ENCODE data around the gene P2RY6. TPM values are rescaled to one million over a fixed set of nuclear protein-coding genes. Genes with fewer than 3 reads are reported as not detected.

P2RY6 gene
- total RNA-seq, 2 donors from 2014 or later = 7.7 to 13.4 TPM

GRCh38 chr11:73234471-73235181 lies 37.5 kb upstream of the P2RY6 start:
- ATAC-seq (ENCODE audit: insufficient number of reproducible peaks, low FRiP score, low read depth) (no peak), DNase-seq (ENCODE audit: low spot score) (no peak)
- no peaks in the 10 kb centered on the region for H3K36me3 ChIP-seq
- H3K9me3 ChIP-seq = no peaks in the 10 kb centered on the region
- H3K4me1 ChIP-seq (ENCODE audit: control insufficient read depth in 1 of 2, low read depth in 2 of 2) = peaks cover 5 to 27% of the 10 kb centered on the region in 2 donors
- H3K27me3 ChIP-seq (replicated peaks; ENCODE audit: insufficient read depth) = no peaks in the 10 kb centered on the region
- no peak overlapping the region for H3K4me3 ChIP-seq
- TF ChIP-seq CTCF (IDR thresholded peaks at IDR 0.05) = no peak
- no peak overlapping the region for H3K27ac ChIP-seq

- TF ChIP-seq CTCF (IDR thresholded peaks at IDR 0.05) = no peak
- no peak overlapping the region for H3K27ac ChIP-seq
- ATAC-seq (ENCODE audit: insufficient number of reproducible peaks, low FRiP score, low read depth) (no peak), DNase-seq (ENCODE audit: low spot score) (no peak)
- H3K4me3 ChIP-seq = no peak overlapping the region
- H3K9me3 ChIP-seq = no peaks in the 10 kb centered on the region
- H3K4me1 ChIP-seq (ENCODE audit: control insufficient read depth in 1 of 2, low read depth in 2 of 2) = peaks cover 7 to 34% of the 10 kb centered on the region in 2 donors
- no peaks in the 10 kb centered on the region for H3K36me3 ChIP-seq
- H3K27me3 ChIP-seq (replicated peaks; ENCODE audit: insufficient read depth) = no peaks in the 10 kb centered on the region
These were observed 36.8 kb upstream of the P2RY6 start for GRCh38 chr11:73235236-73235786.

- no peak for TF ChIP-seq CTCF (IDR thresholded peaks at IDR 0.05)
These were observed 35.9 kb upstream of the P2RY6 start for GRCh38 chr11:73236205-73236765.

GRCh38 chr11:73236854-73237253 lies 35.3 kb upstream of the P2RY6 start:
- ATAC-seq (ENCODE audit: insufficient number of reproducible peaks, low FRiP score, low read depth) = no peak
- TF ChIP-seq CTCF (IDR thresholded peaks at IDR 0.05) = peak; percentile 26
- no peak for DNase-seq (ENCODE audit: low spot score)
- Histone ChIP-seq H3K4me3 (no peak overlapping the region), H3K4me1 (ENCODE audit: control insufficient read depth in 1 of 2, low read depth in 2 of 2) (peaks cover 7 to 44% of the 10 kb centered on the region in 2 donors), H3K36me3 (no peaks in the 10 kb centered on the region), H3K27ac (no peak overlapping the region), H3K9me3 (no peaks in the 10 kb centered on the region), H3K27me3 (replicated peaks; ENCODE audit: insufficient read depth) (no peaks in the 10 kb centered on the region)

More at GRCh38 chr11:73236205-73236765, 35.9 kb upstream of the P2RY6 start:
- H3K4me3 ChIP-seq = no peak overlapping the region
- H3K36me3 ChIP-seq = no peaks in the 10 kb centered on the region
- H3K4me1 ChIP-seq (ENCODE audit: control insufficient read depth in 1 of 2, low read depth in 2 of 2) = peaks cover 7 to 43% of the 10 kb centered on the region in 2 donors
- no peaks in the 10 kb centered on the region for H3K9me3 ChIP-seq
- H3K27me3 ChIP-seq (replicated peaks; ENCODE audit: insufficient read depth) = no peaks in the 10 kb centered on the region
- ATAC-seq (ENCODE audit: insufficient number of reproducible peaks, low FRiP score, low read depth) (no peak), DNase-seq (ENCODE audit: low spot score) (no peak)
- no peak overlapping the region for H3K27ac ChIP-seq

- Histone ChIP-seq H3K27ac (peak overlapping the region; percentile 43 to 57), H3K27me3 (replicated peaks; ENCODE audit: insufficient read depth) (no peaks in the 10 kb centered on the region), H3K4me1 (ENCODE audit: control insufficient read depth in 1 of 2, low read depth in 2 of 2) (peaks cover 7 to 53% of the 10 kb centered on the region in 2 donors), H3K36me3 (no peaks in the 10 kb centered on the region), H3K4me3 (no peak overlapping the region), H3K9me3 (no peaks in the 10 kb centered on the region)
- DNase-seq (ENCODE audit: low spot score) (peak; percentile 35), ATAC-seq (ENCODE audit: insufficient number of reproducible peaks, low FRiP score, low read depth) (peak; percentile 11)
- TF ChIP-seq CTCF (IDR thresholded peaks at IDR 0.05) = no peak
These were observed 34.5 kb upstream of the P2RY6 start for GRCh38 chr11:73237471-73238290.
